Mammary epithelial cell (primary cell): ENCODE measurements around the gene CCDC85A.

Experiments
- CTCF ChIP-seq, 2 donors: IDR thresholded peaks in 1 of 2; conservative IDR thresholded peaks in 1 of 2; 2 replicates each; pipeline ENCODE4 v1.5.1; 2011 to 2012; ENCODE audit warnings: inconsistent platforms in 2 of 2, low read length in 2 of 2, mild to moderate bottlenecking in 2 of 2, control low read depth in 1 of 2, low read depth in 1 of 2; ENCODE audit not compliant: insufficient read depth in 1 of 2; ENCODE audit errors: extremely low read depth in 1 of 2
- EZH2 ChIP-seq: IDR thresholded peaks from 2 replicates; pipeline ENCODE4 v1.6.1; 2012; ENCODE audit warnings: low read length, inconsistent platforms, borderline replicate concordance

GRCh38 chr2:56334622-56335021, 150.8 kb downstream of the CCDC85A start:
- no peak for TF ChIP-seq CTCF (conservative IDR thresholded peaks at IDR 0.05 in 1 of 2, IDR thresholded peaks at IDR 0.05 in 1 of 2; ENCODE audit: extremely low read depth in 1 of 2, insufficient read depth in 1 of 2, low read depth in 1 of 2, low read length in 2 of 2)
- no peak for TF ChIP-seq EZH2
